Activated naive CD8-positive, alpha-beta T cell treated with anti-CD3 and anti-CD28 coated beads for 36 hours (primary cell): Measurements from ENCODE around the gene HERC4. TPM values are rescaled to one million over a fixed set of nuclear protein-coding genes. Genes with fewer than 3 reads are reported as not detected.
A peak's percentile ranks its signal among the peaks of the same experiment; 100 is the strongest.
"Not testable (repeated sequence)": the region's sequence is repeated elsewhere in the genome, so short reads cannot be mapped to it uniquely, and the experiment has no call there.

Experiments
- DNase-seq: peaks from one replicate; pipeline ENCODE4 v3.0.0; 2021
- H3K27ac Mint-ChIP-seq: one replicate; pipeline ENCODE4 v1.8.0; 2022; ENCODE audit warnings: mild to moderate bottlenecking, moderate library complexity, mixed read lengths
- H3K27me3 Mint-ChIP-seq: one replicate; pipeline ENCODE4 v1.8.0; 2022; ENCODE audit warnings: mild to moderate bottlenecking, mixed read lengths
- H3K36me3 Mint-ChIP-seq: one replicate; pipeline ENCODE4 v1.8.0; 2021; ENCODE audit warnings: mild to moderate bottlenecking, mixed read lengths
- H3K4me1 Mint-ChIP-seq: one replicate; pipeline ENCODE4 v1.8.0; 2021; ENCODE audit warnings: mixed read lengths
- H3K4me3 Mint-ChIP-seq: one replicate; pipeline ENCODE4 v1.8.0; 2022; ENCODE audit warnings: mild to moderate bottlenecking, moderate library complexity, mixed read lengths
- H3K9me3 Mint-ChIP-seq: one replicate; pipeline ENCODE4 v1.8.0; 2022; ENCODE audit warnings: mixed read lengths
- total RNA-seq, 2 experiments: library from RNA; stranded (reverse); gene quantifications; one replicate each; pipeline ENCODE4 v1.2.3, GENCODE V29; 2021

Gene HERC4
- total RNA-seq, 2 experiments from 2014 or later: 38.2 to 39.9 TPM

- Mint-ChIP-seq H3K27me3 (peaks cover 20% of the 10 kb centered on the region), H3K27ac (no peak overlapping the region), H3K4me1 (no peaks in the 10 kb centered on the region), H3K9me3 (no peaks in the 10 kb centered on the region), H3K4me3 (no peak overlapping the region), H3K36me3 (no peaks in the 10 kb centered on the region)
- no peak for DNase-seq
Observed at GRCh38 chr10:68080853-68081431, 5.9 kb upstream of the HERC4 start.

GRCh38 chr10:68079434-68079833 lies 4.4 kb upstream of the HERC4 start:
- Mint-ChIP-seq H3K27ac (no peak overlapping the region), H3K4me1 (peaks cover 5% of the 10 kb centered on the region), H3K9me3 (no peaks in the 10 kb centered on the region), H3K4me3 (no peak overlapping the region), H3K27me3 (peaks cover 16% of the 10 kb centered on the region), H3K36me3 (no peaks in the 10 kb centered on the region)
- DNase-seq: no peak

GRCh38 chr10:68077026-68077425 lies 1.9 kb upstream of the HERC4 start:
- DNase-seq: no peak
- Mint-ChIP-seq H3K4me3 (no peak overlapping the region), H3K4me1 (peaks cover 18% of the 10 kb centered on the region), H3K36me3 (peaks cover 4% of the 10 kb centered on the region), H3K27ac (no peak overlapping the region), H3K27me3 (peaks cover 5% of the 10 kb centered on the region), H3K9me3 (no peaks in the 10 kb centered on the region)

GRCh38 chr10:68076081-68076480 lies 998 bp upstream of the HERC4 start:
- not testable (repeated sequence) for H3K27ac Mint-ChIP-seq, H3K4me3 Mint-ChIP-seq

GRCh38 chr10:68075550-68076004 lies 494 bp upstream of the HERC4 start:
- Mint-ChIP-seq H3K9me3 (no peaks in the 10 kb centered on the region), H3K27ac (peak overlapping the region; percentile 78), H3K4me3 (peak overlapping the region; percentile 95), H3K36me3 (peaks cover 14% of the 10 kb centered on the region), H3K27me3 (no peaks in the 10 kb centered on the region), H3K4me1 (peaks cover 32% of the 10 kb centered on the region)
- DNase-seq: no peak

More at GRCh38 chr10:68076081-68076480, 998 bp upstream of the HERC4 start:
- H3K9me3 Mint-ChIP-seq, H3K27me3 Mint-ChIP-seq, DNase-seq, H3K36me3 Mint-ChIP-seq: not testable (repeated sequence)
- H3K4me1 Mint-ChIP-seq: peaks cover 27% of the 10 kb centered on the region

GRCh38 chr10:68074031-68074774 lies 880 bp downstream of the HERC4 start:
- DNase-seq: no peak
- H3K4me3 Mint-ChIP-seq: peak overlapping the region; percentile 95
- peaks cover 16% of the 10 kb centered on the region for H3K36me3 Mint-ChIP-seq
- H3K9me3 Mint-ChIP-seq: no peaks in the 10 kb centered on the region
- peaks cover 35% of the 10 kb centered on the region for H3K4me1 Mint-ChIP-seq
- H3K27ac Mint-ChIP-seq: peak overlapping the region; percentile 93
- no peaks in the 10 kb centered on the region for H3K27me3 Mint-ChIP-seq

- H3K9me3 Mint-ChIP-seq: no peaks in the 10 kb centered on the region
- no peaks in the 10 kb centered on the region for H3K27me3 Mint-ChIP-seq
- peaks cover 16% of the 10 kb centered on the region for H3K36me3 Mint-ChIP-seq
- peaks cover 39% of the 10 kb centered on the region for H3K4me1 Mint-ChIP-seq
- H3K4me3 Mint-ChIP-seq: peak overlapping the region; percentile 95
- no peak for DNase-seq
- peak overlapping the region; percentile 93 for H3K27ac Mint-ChIP-seq
Observed at GRCh38 chr10:68073631-68074030, 1.5 kb downstream of the HERC4 start.

GRCh38 chr10:68067508-68067907 lies 7.6 kb downstream of the HERC4 start:
- Mint-ChIP-seq H3K4me1 (peaks cover 46% of the 10 kb centered on the region), H3K27ac (peak overlapping the region; percentile 60), H3K36me3 (peaks cover 24% of the 10 kb centered on the region), H3K9me3 (no peaks in the 10 kb centered on the region), H3K4me3 (no peak overlapping the region), H3K27me3 (no peaks in the 10 kb centered on the region)
- DNase-seq: no peak

GRCh38 chr10:68067029-68067428 lies 8.1 kb downstream of the HERC4 start:
- DNase-seq: no peak
- Mint-ChIP-seq H3K27ac (no peak overlapping the region), H3K27me3 (no peaks in the 10 kb centered on the region), H3K9me3 (no peaks in the 10 kb centered on the region), H3K4me3 (no peak overlapping the region), H3K36me3 (peaks cover 26% of the 10 kb centered on the region), H3K4me1 (peaks cover 42% of the 10 kb centered on the region)

GRCh38 chr10:68053553-68053952 lies 21.5 kb downstream of the HERC4 start:
- Mint-ChIP-seq H3K4me3 (no peak overlapping the region), H3K9me3 (no peaks in the 10 kb centered on the region), H3K36me3 (peaks cover 15% of the 10 kb centered on the region), H3K27me3 (no peaks in the 10 kb centered on the region), H3K4me1 (peaks cover 24% of the 10 kb centered on the region), H3K27ac (no peak overlapping the region)
- no peak for DNase-seq

- Mint-ChIP-seq H3K27ac (no peak overlapping the region), H3K4me1 (peaks cover 30% of the 10 kb centered on the region), H3K27me3 (no peaks in the 10 kb centered on the region), H3K4me3 (no peak overlapping the region), H3K9me3 (no peaks in the 10 kb centered on the region), H3K36me3 (peaks cover 19% of the 10 kb centered on the region)
- DNase-seq: no peak
Observed at GRCh38 chr10:68052463-68052862, 22.6 kb downstream of the HERC4 start.

- Mint-ChIP-seq H3K9me3 (no peaks in the 10 kb centered on the region), H3K27ac (no peak overlapping the region), H3K4me3 (no peak overlapping the region), H3K4me1 (peaks cover 48% of the 10 kb centered on the region), H3K27me3 (no peaks in the 10 kb centered on the region), H3K36me3 (peaks cover 20% of the 10 kb centered on the region)
- DNase-seq: no peak
Observed at GRCh38 chr10:68049289-68050078, 25.6 kb downstream of the HERC4 start.

GRCh38 chr10:68047554-68048327 lies 27.3 kb downstream of the HERC4 start:
- peak overlapping the region; percentile 34 for H3K27ac Mint-ChIP-seq
- H3K9me3 Mint-ChIP-seq: no peaks in the 10 kb centered on the region
- peaks cover 20% of the 10 kb centered on the region for H3K36me3 Mint-ChIP-seq

GRCh38 chr10:68047122-68047521 lies 28.0 kb downstream of the HERC4 start:
- H3K27me3 Mint-ChIP-seq: no peaks in the 10 kb centered on the region
- H3K4me3 Mint-ChIP-seq: no peak overlapping the region
- H3K9me3 Mint-ChIP-seq: no peaks in the 10 kb centered on the region
- H3K4me1 Mint-ChIP-seq: peaks cover 49% of the 10 kb centered on the region
- no peak for DNase-seq
- H3K36me3 Mint-ChIP-seq: peaks cover 18% of the 10 kb centered on the region
- no peak overlapping the region for H3K27ac Mint-ChIP-seq

More at GRCh38 chr10:68047554-68048327, 27.3 kb downstream of the HERC4 start:
- H3K27me3 Mint-ChIP-seq: no peaks in the 10 kb centered on the region
- no peak for DNase-seq
- H3K4me3 Mint-ChIP-seq: no peak overlapping the region
- peaks cover 51% of the 10 kb centered on the region for H3K4me1 Mint-ChIP-seq
